ENCODE results near the gene CHMP5. TPM values are rescaled to one million over a fixed set of nuclear protein-coding genes. Genes with fewer than 3 reads are reported as not detected.

The CHMP5 gene
- total and polyA plus RNA-seq, 10 of the 15 experiments (the other 5 are each of a cell fraction or from before 2014, with no cell fraction given), result 40.3 to 179 (median 78.6) TPM

GRCh38 chr9:33318225-33318624 lies 53.4 kb downstream of the CHMP5 start:
- Histone ChIP-seq H3K4me1 (ENCODE audit: control insufficient read depth, insufficient read depth, low read length) (no peaks in the 10 kb centered on the region), H3K27me3 (replicated peaks in 1 of 2; ENCODE audit: control insufficient read depth in 2 of 2, insufficient read depth in 2 of 2, low read length in 1 of 2) (no peaks in the 10 kb centered on the region), H4K20me1 (ENCODE audit: control insufficient read depth, insufficient read depth) (no peaks in the 10 kb centered on the region), H3K4me3 (no peak overlapping the region), H3K27ac (ENCODE audit: control insufficient read depth, insufficient read depth) (no peak overlapping the region), H3K79me2 (ENCODE audit: control insufficient read depth, insufficient read depth, low read length) (no peaks in the 10 kb centered on the region), H3K36me3 (ENCODE audit: control insufficient read depth in 2 of 2, insufficient read depth in 2 of 2, low read length in 1 of 2) (peaks cover 17 to 43% of the 10 kb centered on the region in 2 experiments), H2AFZ (ENCODE audit: control insufficient read depth, low read depth, low read length) (no peak overlapping the region), H3K4me2 (ENCODE audit: control insufficient read depth, insufficient read depth) (no peak overlapping the region), H3K9me3 (replicated peaks; ENCODE audit: control insufficient read depth, insufficient read depth, low read length) (no peaks in the 10 kb centered on the region), H3K9ac (ENCODE audit: control insufficient read depth, insufficient read depth, low read length) (no peak overlapping the region)
- ATAC-seq, result no peak
- in situ Hi-C loops (cut with MboI) (no loop called here), intact Hi-C loops (cut with micrococcal nuclease; ENCODE audit: unreplicated experiment) (no loop called here)
- ChIA-PET CTCF (interaction anchor here (1.2 to 4.7 kb wide), 4 partner anchors 22 to 149 kb away, joined by 3 to 27 read pairs (median 6); no protein-coding TSS in a partner anchor), SMC1A (ENCODE audit: uncharacterized antibody, unreplicated experiment) (interaction anchor here (0.8 to 1.5 kb wide), 2 partner anchors 24 to 31 kb away, joined by 3 to 4 read pairs; no protein-coding TSS in a partner anchor), POLR2A (interaction anchor here (1.1 kb wide), 1 partner anchor 12 kb away, joined by 3 read pairs; no protein-coding TSS in a partner anchor), RAD21 (ENCODE audit: unreplicated experiment) (no interaction called here)
- no peak for DNase-seq (ENCODE audit: low read depth, low spot score)
- FAIRE-seq, result peak; percentile 18
- TF ChIP-seq SIN3A (IDR thresholded peaks at IDR 0.05; ENCODE audit: low read depth, low read length) (no peak), NFXL1 (IDR thresholded peaks at IDR 0.05; ENCODE audit: borderline replicate concordance) (no peak), CTCF (IDR thresholded peaks at IDR 0.05 in 2 of 3, conservative IDR thresholded peaks at IDR 0.05 in 1 of 3; ENCODE audit: control insufficient read depth in 2 of 3, extremely low read depth in 1 of 3, insufficient read depth in 1 of 3, low read depth in 3 of 3, low read length in 3 of 3) (no peak), SRF (IDR thresholded peaks at IDR 0.05; ENCODE audit: low read depth in 2 of 2, low read length in 2 of 2) (no peak), RAD51 (IDR thresholded peaks at IDR 0.05) (no peak), CREM (IDR thresholded peaks at IDR 0.05; ENCODE audit: low read depth) (no peak), IRF3 (IDR thresholded peaks at IDR 0.05) (no peak), CEBPB (IDR thresholded peaks at IDR 0.05; ENCODE audit: borderline replicate concordance in 1 of 2, low read depth in 2 of 2, low read length in 2 of 2) (no peak), ESRRA (IDR thresholded peaks at IDR 0.05; ENCODE audit: low read length) (no peak), RFX5 (IDR thresholded peaks at IDR 0.05; ENCODE audit: low read depth, low read length) (no peak), IKZF2 (IDR thresholded peaks at IDR 0.05) (no peak), KAT2A (conservative IDR thresholded peaks at IDR 0.05; ENCODE audit: control insufficient read depth, low read depth, low read length) (no peak), ATF7 (IDR thresholded peaks at IDR 0.05; ENCODE audit: low read depth) (no peak), JUND (IDR thresholded peaks at IDR 0.05; ENCODE audit: low read depth, low read length) (no peak), NFIC (IDR thresholded peaks at IDR 0.05; ENCODE audit: low read depth, low read length) (no peak), GATAD2B (conservative IDR thresholded peaks at IDR 0.05; ENCODE audit: low read depth) (no peak), SREBF2 (IDR thresholded peaks at IDR 0.05; ENCODE audit: low read length) (no peak), REST (IDR thresholded peaks at IDR 0.05; ENCODE audit: low read depth, low read length) (no peak)
- 100% methylated on average over 3 of the region's 3 CpGs for WGBS (ENCODE audit: insufficient coverage, insufficient replicate concordance, low lambda C conversion rate, missing lambda C conversion rate)
- no TSS peak for BruUV-seq (replicated peaks)
